ENCODE results near the gene ANKRD7. TPM values are rescaled to one million over a fixed set of nuclear protein-coding genes. Genes with fewer than 3 reads are reported as not detected.

The ANKRD7 gene, protein sequence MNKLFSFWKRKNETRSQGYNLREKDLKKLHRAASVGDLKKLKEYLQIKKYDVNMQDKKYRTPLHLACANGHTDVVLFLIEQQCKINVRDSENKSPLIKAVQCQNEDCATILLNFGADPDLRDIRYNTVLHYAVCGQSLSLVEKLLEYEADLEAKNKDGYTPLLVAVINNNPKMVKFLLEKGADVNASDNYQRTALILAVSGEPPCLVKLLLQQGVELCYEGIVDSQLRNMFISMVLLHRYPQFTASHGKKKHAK
- total RNA-seq (2013), result 0.08 TPM
- polyA plus RNA-seq (not detected), polyA minus RNA-seq (not detected in 2 replicates), total RNA-seq (0 to 0.60 (median 0.08) reads per million in 11 experiments)

DNA sequence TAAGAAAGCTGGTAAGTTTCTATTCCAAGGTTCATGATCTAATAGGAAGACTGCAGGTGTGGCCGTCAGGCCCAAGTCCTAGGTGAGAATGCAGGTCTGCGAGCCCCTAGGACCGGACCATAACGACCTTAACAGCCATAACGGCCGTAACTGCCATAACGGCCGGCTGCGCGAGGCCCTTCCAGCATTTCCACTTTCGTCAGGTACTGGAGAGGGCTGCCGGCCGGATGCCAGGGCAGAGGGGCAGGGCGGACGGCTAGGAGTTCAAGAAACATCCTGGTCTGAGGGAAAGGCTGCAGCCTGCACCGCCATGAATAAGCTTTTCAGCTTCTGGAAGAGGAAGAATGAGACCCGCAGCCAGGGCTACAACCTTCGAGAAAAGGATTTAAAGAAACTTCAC is at the start of gene ANKRD7:
TSS of gene ANKRD7 (plus strand) at position 184 of the 400 bp plus-strand sequence. CDS start at position 311, 127 bp downstream.
- Histone ChIP-seq H3K79me2 (ENCODE audit: insufficient read depth, low read length) (no peaks in the 10 kb centered on the region), H3K9ac (ENCODE audit: insufficient read depth, low read length, poor library complexity, severe bottlenecking) (no peak within 1 kb of the TSS), H3K4me1 (ENCODE audit: control insufficient read depth in 1 of 2, insufficient read depth in 2 of 2, low read length in 2 of 2) (no peaks in the 10 kb centered on the region), H4K20me1 (ENCODE audit: insufficient read depth, low read length) (no peaks in the 10 kb centered on the region), H2AFZ (ENCODE audit: insufficient read depth, low read depth, low read length, poor library complexity, severe bottlenecking) (no peak within 1 kb of the TSS), H3K27ac (ENCODE audit: low read depth in 1 of 2, low read length in 2 of 2) (no peak within 1 kb of the TSS), H3K4me2 (replicated peaks; ENCODE audit: extremely low read depth, low read length, poor library complexity, severe bottlenecking) (no peak within 1 kb of the TSS), H3K27me3 (ENCODE audit: control insufficient read depth in 2 of 2, insufficient read depth in 2 of 2, low read length in 2 of 2) (no peaks in the 10 kb centered on the region), H3K36me3 (replicated peaks in 1 of 2; ENCODE audit: control insufficient read depth in 1 of 2, insufficient read depth in 2 of 2, low read length in 2 of 2) (no peaks in the 10 kb centered on the region), H3K4me3 (replicated peaks in 1 of 3; ENCODE audit: low read depth in 2 of 3, low read length in 3 of 3) (no peak within 1 kb of the TSS), H3K9me3 (replicated peaks in 1 of 2; ENCODE audit: control insufficient read depth in 1 of 2, insufficient read depth in 1 of 2, low read length in 2 of 2) (no peaks in the 10 kb centered on the region)
- H3K36me3 Mint-ChIP-seq, result no peaks in the 10 kb centered on the region
- H3K27ac Mint-ChIP-seq, result no peak within 1 kb of the TSS
- H3K27me3 Mint-ChIP-seq (ENCODE audit: low read depth in 3 of 3), result peaks cover 2 to 4% (median 2%) of the 10 kb centered on the region in 3 donors
- DNase-seq, result no peak
- intact Hi-C loops (cut with micrococcal nuclease), result loop anchor here in 1 of 2 donors (10.0 kb wide), 1 partner anchor 670 kb away; no protein-coding TSS in a partner anchor
- TF ChIP-seq, protein P1, sequence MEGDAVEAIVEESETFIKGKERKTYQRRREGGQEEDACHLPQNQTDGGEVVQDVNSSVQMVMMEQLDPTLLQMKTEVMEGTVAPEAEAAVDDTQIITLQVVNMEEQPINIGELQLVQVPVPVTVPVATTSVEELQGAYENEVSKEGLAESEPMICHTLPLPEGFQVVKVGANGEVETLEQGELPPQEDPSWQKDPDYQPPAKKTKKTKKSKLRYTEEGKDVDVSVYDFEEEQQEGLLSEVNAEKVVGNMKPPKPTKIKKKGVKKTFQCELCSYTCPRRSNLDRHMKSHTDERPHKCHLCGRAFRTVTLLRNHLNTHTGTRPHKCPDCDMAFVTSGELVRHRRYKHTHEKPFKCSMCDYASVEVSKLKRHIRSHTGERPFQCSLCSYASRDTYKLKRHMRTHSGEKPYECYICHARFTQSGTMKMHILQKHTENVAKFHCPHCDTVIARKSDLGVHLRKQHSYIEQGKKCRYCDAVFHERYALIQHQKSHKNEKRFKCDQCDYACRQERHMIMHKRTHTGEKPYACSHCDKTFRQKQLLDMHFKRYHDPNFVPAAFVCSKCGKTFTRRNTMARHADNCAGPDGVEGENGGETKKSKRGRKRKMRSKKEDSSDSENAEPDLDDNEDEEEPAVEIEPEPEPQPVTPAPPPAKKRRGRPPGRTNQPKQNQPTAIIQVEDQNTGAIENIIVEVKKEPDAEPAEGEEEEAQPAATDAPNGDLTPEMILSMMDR (IDR thresholded peaks at IDR 0.05), result no peak
- WGBS (ENCODE audit: insufficient coverage), result 92% methylated on average over 18 of the region's 18 CpGs
- H3K4me1 Mint-ChIP-seq, result no peaks in the 10 kb centered on the region
- peaks cover 0 to 2% (median 0%) of the 10 kb centered on the region in 7 donors for H3K9me3 Mint-ChIP-seq
- H3K4me3 Mint-ChIP-seq, result no peak within 1 kb of the TSS

DNA sequence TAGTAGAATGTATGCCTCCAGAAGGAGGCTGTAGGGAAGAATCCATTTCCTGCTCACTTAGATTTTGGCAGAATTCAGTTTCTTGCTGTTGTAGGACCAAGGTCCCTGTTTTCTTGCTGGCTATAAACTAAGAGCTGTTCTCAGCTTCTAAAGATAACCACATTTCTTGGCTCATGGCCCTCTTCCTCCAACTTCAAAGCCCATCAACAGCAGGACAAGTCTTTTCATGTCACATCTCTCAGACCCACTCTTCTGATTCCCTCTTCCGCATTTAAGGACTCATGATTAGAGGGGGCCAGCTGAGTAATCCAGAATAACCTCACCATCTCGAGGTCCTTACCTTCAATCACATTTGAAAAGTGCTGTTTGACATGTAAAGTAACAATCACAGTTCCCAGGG is 48.8 kb upstream of the ANKRD7 start:
- no peak overlapping the region for H3K4me3 ChIP-seq (replicated peaks in 1 of 3; ENCODE audit: low read depth in 2 of 3, low read length in 3 of 3)
- H3K79me2 ChIP-seq (ENCODE audit: insufficient read depth, low read length), result no peaks in the 10 kb centered on the region
- Mint-ChIP-seq H3K9me3 (no peaks in the 10 kb centered on the region), H3K4me3 (no peak overlapping the region), H3K27me3 (ENCODE audit: low read depth in 3 of 3) (peaks cover 6 to 30% (median 20%) of the 10 kb centered on the region in 3 donors), H3K4me1 (no peaks in the 10 kb centered on the region), H3K27ac (no peak overlapping the region), H3K36me3 (no peaks in the 10 kb centered on the region)
- H3K4me2 ChIP-seq (replicated peaks; ENCODE audit: extremely low read depth, low read length, poor library complexity, severe bottlenecking), result no peak overlapping the region
- H3K9ac ChIP-seq (ENCODE audit: insufficient read depth, low read length, poor library complexity, severe bottlenecking), result no peak overlapping the region
- H3K9me3 ChIP-seq (replicated peaks in 1 of 2; ENCODE audit: control insufficient read depth in 1 of 2, insufficient read depth in 1 of 2, low read length in 2 of 2), result no peaks in the 10 kb centered on the region
- no peak for DNase-seq
- TF ChIP-seq, protein P1 (IDR thresholded peaks at IDR 0.05), result no peak
- no peaks in the 10 kb centered on the region for H3K36me3 ChIP-seq (replicated peaks in 1 of 2; ENCODE audit: control insufficient read depth in 1 of 2, insufficient read depth in 2 of 2, low read length in 2 of 2)
- H3K27ac ChIP-seq (ENCODE audit: low read depth in 1 of 2, low read length in 2 of 2), result no peak overlapping the region
- no CpG with 5 or more reads among the region's 2 CpGs for WGBS (ENCODE audit: insufficient coverage)
- peaks cover 13 to 23% of the 10 kb centered on the region in 2 donors for H3K27me3 ChIP-seq (ENCODE audit: control insufficient read depth in 2 of 2, insufficient read depth in 2 of 2, low read length in 2 of 2)
- no peak overlapping the region for H2AFZ ChIP-seq (ENCODE audit: insufficient read depth, low read depth, low read length, poor library complexity, severe bottlenecking)
- intact Hi-C loops (cut with micrococcal nuclease), result no loop called here
- H3K4me1 ChIP-seq (ENCODE audit: control insufficient read depth in 1 of 2, insufficient read depth in 2 of 2, low read length in 2 of 2), result no peaks in the 10 kb centered on the region
- no peaks in the 10 kb centered on the region for H4K20me1 ChIP-seq (ENCODE audit: insufficient read depth, low read length)

Data from CD14-positive monocyte (primary cell).